NCI-H2171 treated with DMSO at 0.1 percent for 48 hours (cell line): ENCODE results near the gene MYOC.
"Not testable (repeated sequence)": the region's sequence is repeated elsewhere in the genome, so short reads cannot be mapped to it uniquely, and the experiment has no call there.

Source experiments
- DNase-seq: peaks from one replicate; lab custom pipeline; 2025; lab: John Stamatoyannopoulos, UW

MYOC gene

DNA sequence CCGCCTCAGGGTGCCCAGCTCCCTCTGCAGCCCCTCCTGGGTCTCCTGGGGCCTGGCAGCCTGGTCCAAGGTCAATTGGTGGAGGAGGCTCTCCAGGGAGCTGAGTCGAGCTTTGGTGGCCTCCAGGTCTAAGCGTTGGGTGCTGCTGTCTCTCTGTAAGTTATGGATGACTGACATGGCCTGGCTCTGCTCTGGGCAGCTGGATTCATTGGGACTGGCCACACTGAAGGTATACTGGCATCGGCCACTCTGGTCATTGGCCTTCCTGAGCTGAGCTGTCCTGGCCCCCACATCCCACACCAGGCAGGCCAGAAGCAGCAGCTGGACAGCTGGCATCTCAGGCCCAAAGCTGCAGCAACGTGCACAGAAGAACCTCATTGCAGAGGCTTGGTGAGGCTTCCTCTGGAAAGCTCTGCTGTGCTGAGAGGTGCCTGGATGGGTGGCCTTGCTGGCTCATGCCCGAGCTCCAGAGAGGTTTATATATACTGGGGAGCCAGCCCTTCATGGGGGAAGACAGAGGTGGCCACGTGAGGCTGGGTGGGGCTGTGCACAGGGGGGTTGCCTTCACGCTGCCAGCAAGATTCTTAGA is at the start of gene MYOC:
Gene MYOC, minus strand, starts transcription at position 455 of the 589 bp plus-strand sequence. Its CDS starts 77 bp downstream, at position 378.
- no peak for DNase-seq

GRCh38 chr1:171699531-171699930 is 47.0 kb upstream of the MYOC start:
- no peak for DNase-seq

DNA sequence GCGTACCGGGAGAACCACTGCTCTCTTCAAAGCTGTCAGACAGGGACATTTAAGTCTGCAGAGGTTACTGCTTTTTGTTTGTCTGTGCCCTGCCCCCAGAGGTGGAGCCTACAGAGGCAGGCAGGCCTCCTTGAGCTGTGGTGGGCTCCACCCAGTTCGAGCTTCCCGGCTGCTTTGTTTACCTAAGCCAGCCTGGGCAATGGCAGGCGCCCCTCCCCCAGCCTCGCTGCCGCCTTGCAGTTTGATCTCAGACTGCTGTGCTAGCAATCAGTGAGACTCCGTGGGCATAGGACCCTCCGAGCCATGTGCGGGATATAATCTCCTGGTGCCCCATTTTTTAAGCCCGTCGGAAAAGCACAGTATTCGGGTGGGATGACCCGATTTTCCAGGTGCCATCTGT is 43.3 kb upstream of the MYOC start:
- not testable (repeated sequence) for DNase-seq

DNA sequence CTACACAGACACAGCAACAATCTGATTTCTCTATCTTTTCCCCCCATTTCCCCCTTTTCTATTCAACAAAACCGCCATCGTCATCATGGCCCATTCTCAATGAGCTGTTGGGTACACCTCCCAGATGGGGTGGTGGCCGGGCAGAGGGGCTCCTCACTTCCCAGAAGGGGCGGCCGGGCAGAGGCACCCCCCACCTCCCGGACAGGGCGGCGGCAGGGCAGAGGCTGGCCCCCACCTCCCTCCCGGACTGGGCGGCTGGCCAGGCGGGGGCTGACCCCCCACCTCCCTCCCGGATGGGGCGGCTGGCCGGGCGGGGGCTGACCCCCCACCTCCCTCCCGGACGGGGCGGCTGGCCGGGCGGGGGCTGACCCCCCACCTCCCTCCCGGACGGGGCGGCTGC is 41.1 kb upstream of the MYOC start:
- DNase-seq = not testable (repeated sequence)

DNA sequence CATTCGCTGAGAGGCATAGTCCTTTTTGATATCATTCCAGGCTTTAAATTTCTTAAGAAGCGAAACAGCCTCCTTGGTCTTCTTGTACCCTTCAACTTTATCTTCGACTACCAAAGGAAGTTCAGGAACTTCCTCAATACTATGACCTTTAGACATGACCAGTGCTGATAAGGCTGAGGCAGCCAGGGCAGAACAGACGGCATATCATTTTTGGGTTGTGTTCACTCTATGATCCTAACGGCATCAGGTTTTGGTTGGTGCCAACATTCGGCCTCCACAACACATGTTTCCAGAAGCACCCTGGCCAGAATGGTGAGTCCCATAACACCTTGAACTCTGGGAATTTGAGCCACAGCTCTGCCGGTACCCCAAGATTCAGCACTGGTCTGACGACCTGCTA is 31.4 kb upstream of the MYOC start:
- no peak for DNase-seq

DNA sequence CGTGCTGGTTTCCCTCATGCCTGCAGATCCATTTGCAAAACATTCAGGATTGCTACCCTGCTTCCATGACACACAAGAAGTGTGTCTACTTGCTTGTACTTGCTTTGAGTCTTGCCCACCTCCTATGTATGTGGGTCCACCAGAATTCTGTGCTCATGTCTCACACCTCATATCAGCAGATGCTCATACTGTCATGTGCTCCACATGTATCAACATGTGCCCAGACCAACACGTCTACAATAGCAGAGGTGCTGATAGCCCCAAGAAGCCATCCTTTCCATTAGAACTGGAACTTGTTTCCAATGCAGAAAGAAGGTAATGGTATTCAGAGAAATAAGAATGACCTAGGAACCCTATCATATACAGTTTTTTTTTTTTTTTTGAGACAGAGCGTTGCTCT is 27.9 kb upstream of the MYOC start:
- no peak for DNase-seq

GRCh38 chr1:171676823-171677222 is 24.3 kb upstream of the MYOC start:
- DNase-seq = no peak

GRCh38 chr1:171674431-171675405 is 22.2 kb upstream of the MYOC start:
- DNase-seq = no peak

DNA sequence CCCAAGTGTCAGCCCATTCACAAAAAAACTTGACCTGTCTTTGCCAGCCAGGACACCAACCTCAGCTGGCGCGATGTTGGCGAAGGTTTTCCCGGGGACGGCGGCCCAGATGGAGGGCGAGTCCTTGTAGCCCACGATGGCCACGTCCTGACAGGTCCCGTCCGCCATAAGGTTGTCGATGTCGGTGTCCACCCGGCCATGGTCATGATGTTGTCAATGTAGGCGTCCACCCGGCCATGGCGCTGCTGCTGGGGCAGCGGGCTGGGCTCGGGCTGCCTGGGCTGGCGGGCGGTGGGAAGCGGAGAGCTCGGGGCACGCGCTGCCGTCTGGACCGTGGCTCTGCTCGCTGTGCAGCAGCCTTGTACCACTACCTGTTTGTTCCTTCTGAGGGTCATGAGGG is 18.3 kb upstream of the MYOC start:
- no peak for DNase-seq

DNA sequence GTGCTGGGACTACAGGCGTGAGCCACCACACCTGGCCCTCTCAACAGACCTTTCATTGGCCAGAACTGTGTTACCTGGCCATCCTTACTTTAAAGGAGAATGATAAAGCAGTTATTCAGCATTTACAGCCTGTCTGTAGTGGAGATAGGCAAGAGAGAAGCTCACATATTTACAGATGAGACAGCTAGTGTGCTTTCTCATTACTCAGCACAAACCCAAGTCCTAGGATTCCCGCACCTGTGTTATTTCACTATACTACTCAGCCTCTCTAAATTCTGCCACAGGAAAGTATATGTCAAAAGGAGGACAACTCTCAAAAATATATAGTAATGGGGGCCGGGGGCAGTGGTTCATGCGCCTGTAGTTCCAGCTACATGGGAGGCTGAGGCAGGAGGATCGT is 15.9 kb upstream of the MYOC start:
- DNase-seq = no peak

DNA sequence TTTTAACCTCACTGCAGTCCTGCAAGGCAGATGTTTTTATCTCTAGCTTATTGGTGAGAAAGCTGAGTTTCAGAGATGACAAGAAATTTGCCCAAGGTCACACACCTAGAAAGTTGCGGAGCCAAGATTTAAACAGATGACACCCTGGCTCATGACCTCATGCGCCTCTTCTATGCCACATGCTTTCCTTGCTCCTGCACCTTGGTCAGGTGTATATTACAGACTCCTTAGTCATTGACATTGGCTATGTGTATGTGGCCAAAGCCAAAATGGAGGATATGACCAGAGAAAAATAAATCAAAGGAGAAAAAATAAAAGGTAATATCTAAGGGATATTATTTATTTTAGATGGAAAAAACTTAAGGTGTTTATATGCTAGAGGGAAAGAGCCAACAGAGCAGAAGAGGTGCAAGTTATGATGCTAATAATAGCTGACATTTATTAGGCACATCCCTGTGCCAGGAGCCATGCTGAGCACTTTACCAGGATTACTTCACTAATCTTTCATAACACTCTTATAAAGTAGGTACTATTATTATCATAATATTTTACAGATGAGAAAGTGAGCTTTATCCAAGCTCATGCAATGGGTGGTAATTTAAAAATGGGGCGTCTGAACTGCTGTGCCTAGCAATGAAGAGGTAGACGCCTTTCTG is 13.8 kb upstream of the MYOC start:
- DNase-seq = no peak

DNA sequence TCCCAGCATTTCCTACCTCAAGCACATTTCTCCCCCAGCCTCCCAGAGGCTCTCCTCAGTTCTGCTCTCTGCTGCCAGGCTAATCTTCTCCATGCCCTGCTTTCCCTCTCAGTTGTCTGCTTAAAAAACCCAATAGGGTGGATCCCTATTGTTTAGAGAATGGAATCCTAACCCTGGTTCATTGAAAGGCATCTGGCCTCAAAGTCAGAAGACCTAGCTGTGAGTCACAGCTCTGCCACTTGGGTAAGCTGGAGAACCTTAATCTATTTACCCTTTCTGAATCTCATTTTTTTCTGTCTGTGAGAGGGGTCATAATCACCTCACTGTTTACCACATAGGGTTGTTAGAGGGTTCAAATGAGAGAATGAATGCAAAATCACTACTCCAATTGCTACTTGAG is 12.5 kb upstream of the MYOC start:
- DNase-seq = no peak

DNA sequence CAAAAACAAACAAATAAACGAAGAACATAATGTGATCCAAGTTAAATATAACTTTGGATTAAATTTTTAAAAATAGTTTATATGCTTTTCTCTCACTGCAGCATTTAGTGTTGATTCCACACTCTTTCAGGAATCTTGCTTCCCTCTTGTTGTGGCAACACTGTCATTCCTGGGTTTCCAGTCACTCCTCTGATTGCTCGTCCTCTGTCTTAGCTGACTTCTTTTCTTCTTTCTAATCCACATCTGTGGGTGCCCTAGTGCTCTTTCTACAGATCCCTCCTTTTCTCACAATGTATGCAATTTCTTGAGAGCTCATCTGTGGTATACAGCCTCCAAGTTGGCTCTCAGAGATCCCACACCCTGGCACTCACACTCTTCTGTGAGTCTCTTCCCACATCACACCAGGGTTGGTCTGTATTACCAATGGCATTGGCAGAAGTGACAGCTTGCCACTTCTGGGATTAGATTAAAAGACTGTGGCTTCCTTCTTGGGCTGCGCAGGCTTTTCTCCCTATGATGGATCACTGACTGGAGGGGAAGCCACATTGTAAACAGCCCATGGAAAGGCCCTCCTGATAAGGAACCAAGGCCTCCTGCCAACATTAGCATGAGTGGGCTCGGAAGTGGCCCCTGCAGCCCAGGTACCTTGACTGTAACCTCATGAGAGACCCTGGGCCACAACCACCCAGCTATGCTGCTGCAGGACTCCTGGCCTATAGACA is 11.5 kb upstream of the MYOC start:
- no peak for DNase-seq

- DNase-seq = no peak
These were observed 10.8 kb upstream of the MYOC start for GRCh38 chr1:171663036-171663853.

DNA sequence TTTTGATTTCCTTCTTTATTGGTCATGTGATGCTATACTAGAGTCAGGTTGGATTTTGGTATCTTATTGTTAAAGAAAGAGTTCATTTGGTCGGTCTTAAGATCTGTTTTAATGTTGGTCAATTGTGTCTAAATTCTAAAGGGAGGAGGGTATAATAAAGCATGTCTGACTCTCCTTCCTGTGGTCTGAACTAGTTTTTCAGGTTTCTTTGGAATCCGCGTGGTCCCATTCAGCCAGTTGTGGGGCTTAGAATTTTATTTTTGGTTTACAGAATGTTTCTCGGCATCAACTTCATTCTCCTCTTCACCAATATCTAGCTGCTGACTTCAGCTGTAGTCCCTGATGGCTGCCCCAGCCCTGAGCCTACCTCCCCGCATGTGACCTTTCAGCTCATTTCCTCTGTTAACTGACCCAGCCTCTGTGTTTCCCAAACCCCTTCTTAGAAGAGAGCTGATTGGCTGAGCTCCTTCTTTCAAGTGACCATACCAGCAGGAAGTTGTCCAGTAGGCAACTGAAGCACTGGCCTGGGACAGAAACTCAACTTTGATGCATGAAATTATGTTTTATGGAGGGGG is 8.7 kb upstream of the MYOC start:
- no peak for DNase-seq

GRCh38 chr1:171656206-171656605 is 3.7 kb upstream of the MYOC start:
- DNase-seq = not testable (repeated sequence)

GRCh38 chr1:171655746-171656116 is 3.2 kb upstream of the MYOC start:
- DNase-seq = no peak

- DNase-seq = no peak
These were observed 2.7 kb upstream of the MYOC start for GRCh38 chr1:171654942-171655745.

DNA sequence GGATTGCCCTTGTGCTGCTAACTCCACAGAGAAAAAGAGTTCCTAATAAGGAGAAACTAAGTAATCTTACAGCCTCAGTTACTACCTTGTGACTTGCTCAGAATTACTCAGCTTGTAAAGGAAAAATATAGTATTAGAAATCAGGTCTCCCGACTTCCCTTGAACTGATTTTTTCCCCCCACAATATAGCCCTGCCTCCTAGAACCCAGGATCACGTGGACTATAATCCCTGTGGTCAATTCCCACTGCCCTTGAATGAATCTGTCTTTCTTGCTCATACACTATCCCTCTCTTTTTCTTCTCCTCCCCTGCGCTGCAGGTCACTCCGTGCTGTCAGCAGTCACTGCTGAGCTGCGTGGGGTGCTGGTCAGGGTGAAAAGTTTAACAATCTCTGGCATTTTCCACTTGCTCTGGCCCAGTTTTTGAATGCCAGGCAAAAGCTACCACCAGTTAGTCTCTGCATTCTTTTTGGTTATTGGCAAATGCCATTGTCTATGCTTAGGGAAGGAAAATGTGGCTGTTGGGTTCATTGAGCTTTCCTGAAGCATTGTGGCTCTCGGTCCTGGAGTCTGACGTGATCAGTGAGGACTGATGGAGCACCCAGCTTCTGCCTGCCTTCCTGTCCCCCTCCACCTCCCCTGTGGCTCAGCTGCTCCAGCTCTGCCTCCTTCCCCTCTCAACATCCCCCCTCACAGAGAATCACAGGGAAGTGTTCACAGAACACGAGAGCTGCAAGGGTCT is 1.9 kb upstream of the MYOC start:
- DNase-seq = no peak
